ENCODE measurements around the gene KLK3.

DNA sequence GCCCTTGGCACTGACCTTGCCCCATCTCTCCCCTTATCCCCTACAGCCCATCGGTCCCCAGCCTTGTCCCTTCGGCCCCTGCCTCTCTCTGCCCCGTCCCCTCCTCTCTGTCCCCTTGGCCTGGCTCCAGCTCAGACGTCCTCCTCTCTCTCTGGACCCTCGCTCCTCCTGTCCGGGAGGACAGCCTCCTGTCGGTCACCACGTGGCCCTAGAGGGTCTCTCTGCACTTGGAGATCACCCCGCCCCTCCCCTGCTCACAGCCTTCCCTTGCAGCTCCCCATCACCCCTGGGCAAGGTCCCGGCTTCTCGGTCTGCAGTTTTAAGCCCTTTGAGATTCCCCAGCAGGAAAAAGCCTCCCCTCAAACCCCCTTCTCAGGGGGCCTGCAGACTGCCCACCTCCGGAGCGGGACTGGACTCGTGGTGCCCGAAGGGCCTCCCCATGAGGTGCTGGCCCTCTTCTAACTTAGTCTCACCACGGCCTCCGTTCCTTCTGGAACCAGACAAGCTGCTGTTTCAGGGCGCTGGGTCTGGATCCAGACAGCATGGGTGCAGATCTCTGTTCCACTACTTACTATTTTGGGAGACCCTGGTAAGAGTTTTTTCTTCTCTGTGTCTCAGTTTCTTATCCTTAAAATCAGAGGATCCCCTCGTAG, 18.0 kb upstream of the KLK3 start:
- TF ChIP-seq, protein P1, sequence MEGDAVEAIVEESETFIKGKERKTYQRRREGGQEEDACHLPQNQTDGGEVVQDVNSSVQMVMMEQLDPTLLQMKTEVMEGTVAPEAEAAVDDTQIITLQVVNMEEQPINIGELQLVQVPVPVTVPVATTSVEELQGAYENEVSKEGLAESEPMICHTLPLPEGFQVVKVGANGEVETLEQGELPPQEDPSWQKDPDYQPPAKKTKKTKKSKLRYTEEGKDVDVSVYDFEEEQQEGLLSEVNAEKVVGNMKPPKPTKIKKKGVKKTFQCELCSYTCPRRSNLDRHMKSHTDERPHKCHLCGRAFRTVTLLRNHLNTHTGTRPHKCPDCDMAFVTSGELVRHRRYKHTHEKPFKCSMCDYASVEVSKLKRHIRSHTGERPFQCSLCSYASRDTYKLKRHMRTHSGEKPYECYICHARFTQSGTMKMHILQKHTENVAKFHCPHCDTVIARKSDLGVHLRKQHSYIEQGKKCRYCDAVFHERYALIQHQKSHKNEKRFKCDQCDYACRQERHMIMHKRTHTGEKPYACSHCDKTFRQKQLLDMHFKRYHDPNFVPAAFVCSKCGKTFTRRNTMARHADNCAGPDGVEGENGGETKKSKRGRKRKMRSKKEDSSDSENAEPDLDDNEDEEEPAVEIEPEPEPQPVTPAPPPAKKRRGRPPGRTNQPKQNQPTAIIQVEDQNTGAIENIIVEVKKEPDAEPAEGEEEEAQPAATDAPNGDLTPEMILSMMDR (IDR thresholded peaks at IDR 0.05; ENCODE audit: insufficient read depth, low read length): no peak
- TF ChIP-seq REST (IDR thresholded peaks at IDR 0.05; ENCODE audit: insufficient replicate concordance, low read depth): no peak

All from HL-60 (cell line).